ENCODE results near the gene ST6GAL1.

DNA sequence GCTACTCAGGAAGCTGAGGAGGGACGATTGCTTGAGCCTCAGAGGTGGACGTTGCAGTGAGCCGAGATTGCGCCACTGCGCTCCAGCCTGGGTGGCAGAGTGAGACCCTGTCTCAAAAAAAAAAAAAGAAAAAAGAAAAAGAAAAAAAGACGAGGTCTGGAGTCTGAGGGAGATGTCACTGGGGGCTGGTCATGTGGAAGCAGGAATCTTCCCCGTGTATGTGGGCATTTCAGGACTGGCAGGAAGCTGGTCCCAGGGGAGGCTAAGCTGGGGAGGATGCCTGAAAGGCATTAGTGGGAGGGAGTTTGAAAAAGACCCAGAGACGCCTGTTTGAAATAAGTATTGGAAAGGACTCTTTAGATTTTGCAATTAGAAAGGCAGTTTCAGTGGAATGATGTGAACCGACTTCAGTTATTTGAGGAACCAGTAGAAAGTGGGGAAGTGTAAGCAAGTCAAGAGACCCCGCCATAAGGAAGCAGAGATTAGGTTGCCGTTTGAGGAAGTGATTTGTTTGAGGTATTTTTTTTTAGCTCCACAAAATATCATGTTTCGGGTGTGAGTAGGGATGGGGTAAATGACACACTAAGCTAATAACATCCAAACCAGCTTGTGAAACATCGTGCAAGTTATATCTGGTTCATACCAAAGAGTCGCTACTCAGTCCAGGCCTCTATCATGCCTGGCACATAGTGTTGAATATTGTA, 55.5 kb downstream of the ST6GAL1 start:
- no peak for TF ChIP-seq CTCF (conservative IDR thresholded peaks at IDR 0.05)
- TF ChIP-seq EZH2 (IDR thresholded peaks at IDR 0.05; ENCODE audit: low read depth) = no peak

Data from PC-9 (cell line).